Esophagus muscularis mucosa (tissue), 3 donors: ENCODE measurements around the gene CNNM1.

ENCODE experiments used
- CTCF ChIP-seq, 3 experiments: fragments of 200-600 bp in 2 of 3; fragments of 450-650 bp in 1 of 3; sonication (generic) in 2 of 3; IDR thresholded peaks; one replicate each; pipeline ENCODE4 v1.5.1; 2017 to 2019; ENCODE audit warnings: antibody characterized with exemption in 3 of 3, mild to moderate bottlenecking in 2 of 3, moderate library complexity in 1 of 3
- POLR2A ChIP-seq: fragments of 450-650 bp; IDR thresholded peaks from one replicate; pipeline ENCODE4 v1.6.1; 2017; ENCODE audit warnings: antibody characterized with exemption, moderate library complexity, mild to moderate bottlenecking, low read depth
- POLR2AphosphoS5 ChIP-seq, 2 donors: sonication (generic); formaldehyde crosslinking; IDR thresholded peaks; one replicate each; pipeline ENCODE4 v1.6.1; 2017; ENCODE audit warnings: antibody characterized with exemption in 2 of 2

GRCh38 chr10:99328579-99329303 lies 415 bp upstream of the CNNM1 start:
- no peak for TF ChIP-seq POLR2A
- no peak for TF ChIP-seq CTCF (IDR thresholded peaks at IDR 0.05)
- TF ChIP-seq POLR2AphosphoS5 (IDR thresholded peaks at IDR 0.05) = no peak
